ENCODE results near the gene CSF2RB.

CSF2RB gene

DNA sequence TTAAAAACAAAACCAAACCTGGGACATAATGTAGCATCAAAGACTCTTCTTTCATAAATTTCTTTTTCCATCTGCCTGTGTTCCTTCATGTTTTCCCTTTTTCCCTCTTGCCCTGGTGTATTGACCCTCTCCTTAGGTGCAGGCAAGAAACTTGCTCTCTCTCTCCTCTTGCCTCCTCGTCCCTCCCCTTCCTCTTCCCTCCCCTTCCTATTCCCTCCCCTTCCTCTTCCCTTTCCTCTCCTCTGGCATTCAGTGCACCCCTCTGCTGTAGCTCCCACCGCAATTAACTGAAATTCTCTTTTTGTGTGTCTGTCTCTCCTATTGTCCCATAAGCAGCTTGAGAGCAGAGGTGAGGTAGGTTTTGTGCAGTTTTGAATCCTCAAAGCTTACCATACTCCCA lies 49.9 kb downstream of the CSF2RB start:
- TF ChIP-seq, protein P1, sequence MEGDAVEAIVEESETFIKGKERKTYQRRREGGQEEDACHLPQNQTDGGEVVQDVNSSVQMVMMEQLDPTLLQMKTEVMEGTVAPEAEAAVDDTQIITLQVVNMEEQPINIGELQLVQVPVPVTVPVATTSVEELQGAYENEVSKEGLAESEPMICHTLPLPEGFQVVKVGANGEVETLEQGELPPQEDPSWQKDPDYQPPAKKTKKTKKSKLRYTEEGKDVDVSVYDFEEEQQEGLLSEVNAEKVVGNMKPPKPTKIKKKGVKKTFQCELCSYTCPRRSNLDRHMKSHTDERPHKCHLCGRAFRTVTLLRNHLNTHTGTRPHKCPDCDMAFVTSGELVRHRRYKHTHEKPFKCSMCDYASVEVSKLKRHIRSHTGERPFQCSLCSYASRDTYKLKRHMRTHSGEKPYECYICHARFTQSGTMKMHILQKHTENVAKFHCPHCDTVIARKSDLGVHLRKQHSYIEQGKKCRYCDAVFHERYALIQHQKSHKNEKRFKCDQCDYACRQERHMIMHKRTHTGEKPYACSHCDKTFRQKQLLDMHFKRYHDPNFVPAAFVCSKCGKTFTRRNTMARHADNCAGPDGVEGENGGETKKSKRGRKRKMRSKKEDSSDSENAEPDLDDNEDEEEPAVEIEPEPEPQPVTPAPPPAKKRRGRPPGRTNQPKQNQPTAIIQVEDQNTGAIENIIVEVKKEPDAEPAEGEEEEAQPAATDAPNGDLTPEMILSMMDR (IDR thresholded peaks at IDR 0.05; ENCODE audit: low read depth, low read length): no peak
- no peak for DNase-seq (ENCODE audit: low read depth in 2 of 2)
- H3K4me3 ChIP-seq (replicated peaks in 1 of 2; ENCODE audit: low read depth in 2 of 2, low read length in 2 of 2): no peak overlapping the region

DNA sequence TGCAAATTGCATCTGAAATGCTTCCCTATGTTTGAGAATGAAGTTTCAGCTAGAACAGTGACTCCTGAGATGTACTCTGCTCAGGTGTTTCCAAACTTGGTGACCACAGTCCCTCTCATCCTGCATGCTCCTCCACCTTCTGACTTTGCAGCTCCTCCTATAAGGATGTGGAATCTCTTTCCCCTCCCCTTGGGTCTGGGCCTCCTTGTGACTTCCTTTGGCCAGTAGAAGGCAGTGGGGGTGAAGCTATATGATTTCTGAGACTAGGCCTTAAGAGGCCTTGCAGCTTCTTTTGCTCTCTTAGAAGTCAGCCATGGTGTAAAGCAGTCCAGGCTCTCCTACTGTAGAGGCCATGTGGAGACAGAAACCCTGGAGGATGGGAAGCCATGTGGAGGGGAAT lies 50.7 kb downstream of the CSF2RB start:
- no peak overlapping the region for H3K4me3 ChIP-seq (replicated peaks in 1 of 2; ENCODE audit: low read depth in 2 of 2, low read length in 2 of 2)
- DNase-seq (ENCODE audit: low read depth in 2 of 2): no peak
- TF ChIP-seq, protein P1 (IDR thresholded peaks at IDR 0.05; ENCODE audit: low read depth, low read length): no peak

DNA sequence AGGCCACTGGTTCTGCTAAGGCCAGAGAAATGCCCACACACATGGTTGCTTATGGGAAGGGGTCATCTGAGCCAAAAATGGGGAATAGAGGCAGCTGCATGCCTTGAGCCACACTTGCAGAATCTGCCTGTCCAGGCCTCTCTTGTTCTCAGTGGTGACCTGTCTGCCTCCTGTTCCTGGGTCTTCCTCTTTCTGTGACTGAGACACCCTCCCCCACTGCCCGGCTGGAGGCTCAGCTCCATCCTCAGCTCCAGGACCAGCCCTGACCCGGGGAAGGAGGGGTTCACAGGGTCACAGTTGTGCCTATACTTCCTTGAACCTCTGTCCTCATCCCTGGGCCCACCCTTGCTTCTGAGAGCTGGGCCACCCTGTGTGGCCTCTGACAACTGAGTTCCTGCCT lies 52.3 kb downstream of the CSF2RB start:
- no peak for DNase-seq (ENCODE audit: low read depth in 2 of 2)
- no peak overlapping the region for H3K4me3 ChIP-seq (replicated peaks in 1 of 2; ENCODE audit: low read depth in 2 of 2, low read length in 2 of 2)
- TF ChIP-seq, protein P1 (IDR thresholded peaks at IDR 0.05; ENCODE audit: low read depth, low read length): no peak

DNA sequence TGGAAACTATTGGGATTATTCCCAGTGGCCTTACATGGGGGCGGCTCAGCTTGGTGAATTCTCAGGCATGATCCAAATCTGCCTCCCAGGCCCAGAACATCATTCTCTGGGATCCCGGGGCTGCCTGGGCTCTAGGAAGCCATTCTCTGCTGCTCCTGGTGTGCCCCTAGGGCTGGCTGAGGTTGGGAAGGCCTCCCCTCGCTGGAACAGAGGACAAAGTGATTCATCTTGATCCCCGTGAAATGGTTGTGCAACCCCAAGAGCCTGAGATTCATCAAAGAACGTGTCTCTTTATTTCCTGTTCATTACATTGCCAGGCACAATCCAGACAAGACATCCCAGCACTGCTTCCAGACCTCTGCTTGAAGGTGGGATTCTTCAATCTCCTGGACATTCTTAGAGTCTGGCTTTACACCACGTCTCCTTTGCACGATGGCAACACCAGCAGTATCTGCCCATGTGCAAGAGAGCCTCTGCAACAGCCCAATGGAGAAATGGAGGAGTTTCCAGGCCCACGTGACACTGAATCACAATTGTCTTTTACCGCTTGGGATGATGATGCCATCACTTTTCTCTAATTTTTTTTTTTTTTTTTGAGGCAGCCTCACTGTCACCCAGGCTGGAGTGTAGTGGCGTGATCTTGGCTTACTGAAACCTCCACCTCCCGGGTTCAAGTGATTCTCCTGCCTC lies 53.6 kb downstream of the CSF2RB start:
- DNase-seq (ENCODE audit: low read depth in 2 of 2): peak; percentile 19 to 44
- H3K4me3 ChIP-seq (replicated peaks in 1 of 2; ENCODE audit: low read depth in 2 of 2, low read length in 2 of 2): no peak overlapping the region
- TF ChIP-seq, protein P1 (IDR thresholded peaks at IDR 0.05; ENCODE audit: low read depth, low read length): no peak

DNA sequence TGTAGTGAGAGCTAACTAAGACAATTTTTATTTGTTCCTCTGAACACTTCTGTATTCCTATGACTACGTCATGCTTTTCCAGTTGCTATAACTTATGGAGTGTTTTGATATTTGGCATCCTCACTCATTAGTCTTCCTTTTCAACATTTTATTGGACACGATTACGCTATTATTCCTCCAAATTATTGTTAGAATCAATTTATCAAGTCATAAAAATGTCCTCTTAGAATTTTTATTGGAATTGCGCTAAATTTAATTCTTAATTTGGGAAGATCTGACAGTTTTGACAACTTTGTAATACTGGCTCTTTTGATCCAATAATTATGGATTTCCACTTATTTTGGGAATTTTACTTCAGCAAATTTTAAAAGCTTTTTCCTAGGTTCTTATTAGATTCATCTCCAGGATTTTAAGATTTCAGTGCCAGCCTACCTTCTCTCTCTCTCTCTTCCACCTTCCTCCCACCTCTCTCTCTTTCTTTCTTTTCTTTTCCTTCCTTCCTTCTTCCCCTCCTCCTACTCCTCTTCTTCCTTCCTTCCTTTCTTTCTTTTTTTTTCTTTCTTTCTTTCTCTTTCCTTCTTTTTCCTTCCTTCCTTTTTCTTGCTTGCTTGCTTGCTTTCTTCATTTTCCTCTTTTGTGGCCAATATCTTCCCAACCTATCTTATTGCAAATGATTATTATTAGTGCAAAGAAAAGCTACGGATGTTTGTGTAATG lies 55.0 kb downstream of the CSF2RB start:
- TF ChIP-seq, protein P1 (IDR thresholded peaks at IDR 0.05; ENCODE audit: low read depth, low read length): no peak
- DNase-seq (ENCODE audit: low read depth in 2 of 2): no peak
- H3K4me3 ChIP-seq (replicated peaks in 1 of 2; ENCODE audit: low read depth in 2 of 2, low read length in 2 of 2): no peak overlapping the region

DNA sequence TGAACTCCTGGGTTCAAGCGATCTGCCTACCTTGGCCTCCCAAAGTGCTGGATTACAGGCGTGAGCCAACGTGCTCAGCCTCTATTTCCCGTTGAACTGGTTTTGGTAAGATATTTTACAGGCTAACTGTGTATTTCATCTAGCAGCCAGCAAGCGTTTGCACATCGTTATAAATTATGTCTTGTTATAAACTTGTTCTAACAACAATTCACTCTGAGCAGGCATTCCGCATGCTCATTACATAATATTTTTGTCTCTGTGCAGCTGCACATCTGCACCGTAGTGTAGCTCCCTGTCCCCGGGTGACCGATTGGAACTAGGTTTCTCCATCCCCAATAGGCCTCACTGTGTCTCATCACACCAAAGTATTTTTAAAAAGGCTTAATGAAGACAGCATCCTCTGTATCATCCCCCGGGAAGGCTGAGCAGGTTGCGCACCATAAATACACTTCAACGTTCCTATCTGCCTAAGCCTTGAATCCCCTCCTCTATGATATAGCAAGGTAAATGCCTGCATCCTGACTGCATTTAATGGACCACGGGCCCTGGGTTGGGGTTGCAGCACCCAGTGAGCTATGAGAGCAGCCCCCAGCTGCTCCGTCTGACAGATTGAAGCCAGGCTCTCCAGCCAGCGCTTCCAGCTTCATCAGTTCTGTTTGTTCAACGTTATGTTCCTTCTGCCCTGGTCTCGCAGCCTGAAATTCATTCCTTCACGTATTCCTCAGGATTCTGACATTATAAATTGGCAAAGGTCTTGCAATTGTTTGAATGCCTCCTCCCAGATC lies 58.1 kb downstream of the CSF2RB start:
- H3K4me3 ChIP-seq (replicated peaks in 1 of 2; ENCODE audit: low read depth in 2 of 2, low read length in 2 of 2): no peak overlapping the region
- DNase-seq (ENCODE audit: low read depth in 2 of 2): no peak
- TF ChIP-seq, protein P1 (IDR thresholded peaks at IDR 0.05; ENCODE audit: low read depth, low read length): no peak
